HG03175 (cell line): ENCODE data around the gene VPS52.
A peak's percentile ranks its signal among the peaks of the same experiment; 100 is the strongest.
"Not testable (repeated sequence)": the region's sequence is repeated elsewhere in the genome, so short reads cannot be mapped to it uniquely, and the experiment has no call there.

Source experiments
- ATAC-seq: cut with Tn5 transposase; IDR thresholded peaks from one replicate; pipeline ENCODE4 v1.9.1; 2021; ENCODE audit warnings: mild to moderate bottlenecking, moderate library complexity; ENCODE audit not compliant: unreplicated experiment

Gene VPS52

DNA sequence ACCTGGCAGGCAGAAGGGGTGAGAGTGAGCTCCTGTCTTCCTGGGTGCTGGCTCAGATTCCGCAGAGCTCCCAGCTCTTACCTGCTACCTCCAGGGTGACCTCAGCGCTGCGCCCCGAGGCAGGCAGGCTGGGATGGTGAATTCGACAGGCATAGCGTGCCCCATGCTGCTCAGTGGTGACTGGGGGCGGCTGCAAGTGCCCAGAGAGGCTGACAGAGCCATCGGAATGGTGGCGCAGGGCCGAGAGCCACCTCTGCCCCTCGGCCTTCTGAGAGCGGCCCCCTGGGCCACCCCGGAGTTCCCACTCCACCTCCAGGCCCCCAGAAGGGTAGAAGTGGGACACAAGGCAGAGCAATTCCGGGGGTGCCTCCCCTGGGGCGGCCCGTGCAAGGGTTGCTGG, 32.5 kb upstream of the VPS52 start:
- ATAC-seq = no peak

DNA sequence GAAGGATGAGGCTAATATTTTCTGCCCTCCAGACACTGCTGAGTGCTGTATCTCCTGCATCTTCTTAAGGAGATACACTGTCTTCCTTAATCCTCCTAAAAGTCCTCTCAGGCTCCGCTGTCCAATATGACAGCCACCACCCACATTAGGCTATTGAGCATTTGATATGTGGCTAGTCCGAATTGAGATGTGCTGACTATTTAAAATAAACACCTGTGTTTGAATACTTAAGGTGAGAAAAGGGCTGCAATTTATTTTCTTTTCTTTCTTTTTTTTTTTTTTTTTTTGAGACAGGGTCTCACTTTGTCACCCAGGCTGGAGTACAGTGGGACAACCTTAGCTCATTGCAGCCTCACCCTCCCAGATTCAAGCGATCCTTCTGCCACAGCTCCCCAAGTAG, 30.2 kb upstream of the VPS52 start:
- no peak for ATAC-seq

DNA sequence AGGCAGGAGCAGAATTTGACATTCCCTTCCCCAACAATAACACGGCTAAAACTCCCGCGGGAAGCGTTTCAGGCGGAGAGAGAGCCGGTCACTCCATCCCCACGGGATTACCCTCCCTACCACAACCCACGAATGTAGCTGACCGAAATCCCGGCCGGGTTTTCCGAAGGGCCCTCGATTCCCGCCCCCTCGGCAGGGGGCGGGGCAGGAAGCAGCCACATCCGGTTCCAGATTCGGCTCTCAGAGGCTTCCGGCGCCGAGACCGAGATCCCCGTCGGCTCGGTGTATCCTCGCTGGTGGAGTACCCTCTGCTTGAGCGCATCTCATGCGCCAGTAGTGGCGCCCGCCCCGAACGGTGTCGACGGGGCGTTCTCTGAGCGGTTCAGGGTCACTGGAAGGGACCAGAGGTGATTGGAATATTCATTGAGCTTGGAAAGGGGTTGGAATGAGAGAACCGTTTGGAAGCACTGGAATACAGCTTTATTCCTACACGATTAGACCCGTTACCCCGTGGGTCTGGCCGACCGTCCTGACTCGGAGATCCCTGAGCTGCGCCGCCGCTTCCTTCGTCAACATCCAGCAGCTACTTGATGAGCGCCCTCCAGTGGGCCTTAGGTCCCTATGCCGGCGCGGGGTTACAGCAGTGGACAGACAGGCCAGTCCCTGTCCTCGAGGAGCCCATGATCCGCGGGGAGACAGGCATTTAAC, 27.7 kb upstream of the VPS52 start:
- ATAC-seq = peak; percentile 79

DNA sequence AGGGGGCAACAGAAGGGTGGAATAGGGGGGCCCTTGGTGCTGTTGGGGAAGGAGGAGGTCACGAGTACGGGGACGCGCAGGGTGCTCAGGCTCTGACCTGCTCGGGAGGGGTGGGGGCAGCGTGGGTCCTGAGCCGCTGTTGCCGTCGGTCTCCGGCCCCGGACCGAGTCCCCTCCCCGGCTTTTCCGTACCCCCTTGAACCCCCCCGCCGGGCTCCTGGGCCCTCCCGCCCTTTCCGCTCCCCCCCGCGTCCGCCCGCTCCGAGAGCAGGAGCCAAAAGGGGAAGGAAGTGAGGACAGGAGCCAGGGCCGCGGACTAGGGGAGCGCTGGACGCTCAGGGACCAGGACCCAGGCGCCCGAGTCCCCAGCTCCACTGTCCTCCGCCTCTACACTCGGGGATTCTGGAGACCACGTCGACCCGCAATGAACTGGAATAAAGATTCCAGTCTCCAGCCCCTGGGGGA, 27.1 kb upstream of the VPS52 start, which contains the start of gene RGL2:
RGL2 (minus strand) TSS at position 170 of the 464 bp plus-strand sequence. CDS start 332 bp downstream, outside the sequence.
- ATAC-seq = peak; percentile 28

DNA sequence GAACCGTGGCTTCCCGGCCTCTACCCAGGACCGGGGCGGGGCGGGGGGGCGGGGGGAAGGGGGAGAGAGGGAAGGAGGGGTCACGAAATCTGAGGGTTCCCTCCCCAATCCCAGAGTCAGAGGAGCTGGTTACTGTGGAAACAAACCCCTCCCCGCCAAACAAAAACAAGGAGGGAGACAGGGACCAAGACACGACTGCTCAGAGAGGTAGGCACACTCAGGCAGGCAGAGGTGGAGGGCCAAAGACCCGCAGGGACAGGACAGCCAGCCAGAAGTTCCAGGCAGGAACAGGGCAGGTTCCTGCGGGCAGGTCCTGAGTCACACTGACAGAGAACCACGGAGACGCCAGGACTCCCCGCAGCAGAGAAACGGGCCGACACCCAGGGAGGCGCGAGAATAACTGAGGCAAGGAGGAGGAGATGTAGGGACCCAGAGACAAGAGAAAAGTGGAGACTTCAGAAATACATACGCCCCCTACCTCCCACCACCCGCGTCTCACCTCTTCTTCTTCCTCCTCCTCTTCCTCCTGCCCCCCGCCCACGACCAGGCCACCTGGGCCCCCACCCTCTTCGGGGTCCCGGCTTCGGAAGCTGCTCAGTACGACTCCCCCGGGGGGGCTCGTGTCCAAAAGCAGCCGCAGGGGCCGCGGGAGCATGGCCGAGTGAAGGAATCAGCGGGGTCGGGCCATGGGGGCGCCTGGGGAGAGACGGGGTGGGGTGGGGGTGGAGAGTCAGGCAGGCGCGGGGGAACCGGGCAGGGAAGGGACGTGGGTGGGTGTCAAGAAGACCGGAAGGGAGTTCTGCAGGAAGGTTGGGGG, 26.5 kb upstream of the VPS52 start:
- ATAC-seq = no peak

DNA sequence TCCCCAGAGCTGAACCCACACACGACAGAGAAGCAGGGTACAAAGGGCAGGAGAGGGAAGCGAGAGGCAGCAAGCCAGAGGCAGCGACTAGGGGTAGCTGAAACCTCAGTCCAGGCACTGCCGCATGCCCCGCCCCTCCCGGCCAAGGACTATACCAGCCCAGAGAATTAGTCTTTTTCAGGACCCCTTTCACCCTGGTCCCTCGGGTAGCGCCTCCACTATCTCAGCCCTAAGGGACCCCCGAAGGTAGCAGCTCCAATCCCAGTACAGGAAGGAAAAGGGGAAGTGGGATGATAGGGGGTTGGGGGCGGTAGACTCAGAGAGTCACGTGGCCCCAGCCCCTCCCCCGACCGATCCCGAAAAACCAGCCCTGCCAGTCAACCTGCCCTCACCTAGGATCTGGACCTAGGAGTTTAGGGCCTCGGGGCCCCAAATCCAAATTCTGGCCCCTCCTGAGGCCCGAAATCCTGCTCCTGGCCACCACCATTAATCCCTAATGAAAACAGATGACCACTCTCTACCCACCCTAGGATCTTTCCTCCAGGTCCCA, 25.8 kb upstream of the VPS52 start:
- no peak for ATAC-seq

DNA sequence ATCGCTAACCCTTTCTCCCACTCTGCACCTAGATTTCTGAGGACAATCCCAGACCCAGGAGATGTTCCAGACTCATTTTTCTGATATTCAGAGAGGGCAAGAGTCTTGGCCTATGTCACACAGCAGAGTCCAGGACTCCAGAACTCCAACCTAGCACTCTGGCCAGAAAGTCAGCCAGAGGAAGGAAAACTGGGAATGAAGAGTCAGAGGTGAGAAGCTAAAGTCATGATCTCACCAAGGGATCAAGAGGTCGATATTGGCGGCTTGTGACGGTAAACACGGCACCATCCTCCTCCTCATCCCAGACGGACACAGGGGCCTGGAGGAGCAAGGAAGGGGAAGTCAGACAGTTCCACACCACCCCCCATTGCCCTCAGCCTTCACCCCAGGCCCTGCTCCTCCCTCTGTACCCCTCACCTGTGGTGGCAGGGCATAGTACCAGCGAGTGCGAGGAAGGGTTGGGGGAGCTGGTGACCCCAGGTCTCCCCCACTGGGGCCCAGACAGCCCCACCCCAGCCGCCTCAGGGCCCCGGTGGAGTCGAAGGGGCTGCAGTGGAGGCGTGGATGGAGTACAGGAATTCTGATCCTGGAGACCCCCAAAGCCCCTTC, 25.2 kb upstream of the VPS52 start:
- ATAC-seq = no peak

DNA sequence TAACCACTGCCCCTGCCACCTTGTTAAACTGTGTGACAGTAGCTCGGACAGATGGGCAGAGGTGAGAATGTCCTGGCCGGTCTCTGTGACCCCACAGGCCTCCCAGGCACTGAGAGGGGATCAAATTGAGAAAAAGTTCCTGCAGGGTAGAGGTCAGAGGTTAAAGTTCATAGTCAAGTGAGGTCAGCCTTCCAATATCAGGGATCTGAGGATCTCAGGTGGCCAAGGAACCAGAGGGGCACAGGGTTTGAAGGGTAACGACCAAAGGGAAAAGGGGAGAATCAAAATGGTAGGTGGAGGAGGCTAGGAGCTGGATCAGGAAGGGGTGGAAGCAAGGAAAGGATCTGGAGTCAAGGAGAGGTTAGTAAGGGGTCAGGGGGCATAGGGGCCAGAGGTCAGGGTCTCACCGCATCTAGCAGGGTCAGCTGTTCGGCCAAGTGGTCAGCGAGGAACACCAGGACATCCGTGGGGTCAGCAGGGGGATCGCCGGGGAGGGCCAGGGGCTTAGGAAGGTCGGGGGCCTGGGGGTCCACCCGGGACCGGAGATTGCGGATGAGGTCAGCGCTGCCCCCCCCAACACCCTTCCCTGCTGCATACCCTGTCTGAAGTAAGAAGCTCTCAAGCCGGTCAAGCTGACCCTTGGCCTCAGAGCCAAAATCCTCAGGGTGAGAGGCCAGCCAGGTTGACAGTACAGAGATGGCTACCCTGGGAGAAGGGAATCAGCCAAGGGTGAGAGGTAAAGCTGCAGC, 24.1 kb upstream of the VPS52 start:
- ATAC-seq = no peak

DNA sequence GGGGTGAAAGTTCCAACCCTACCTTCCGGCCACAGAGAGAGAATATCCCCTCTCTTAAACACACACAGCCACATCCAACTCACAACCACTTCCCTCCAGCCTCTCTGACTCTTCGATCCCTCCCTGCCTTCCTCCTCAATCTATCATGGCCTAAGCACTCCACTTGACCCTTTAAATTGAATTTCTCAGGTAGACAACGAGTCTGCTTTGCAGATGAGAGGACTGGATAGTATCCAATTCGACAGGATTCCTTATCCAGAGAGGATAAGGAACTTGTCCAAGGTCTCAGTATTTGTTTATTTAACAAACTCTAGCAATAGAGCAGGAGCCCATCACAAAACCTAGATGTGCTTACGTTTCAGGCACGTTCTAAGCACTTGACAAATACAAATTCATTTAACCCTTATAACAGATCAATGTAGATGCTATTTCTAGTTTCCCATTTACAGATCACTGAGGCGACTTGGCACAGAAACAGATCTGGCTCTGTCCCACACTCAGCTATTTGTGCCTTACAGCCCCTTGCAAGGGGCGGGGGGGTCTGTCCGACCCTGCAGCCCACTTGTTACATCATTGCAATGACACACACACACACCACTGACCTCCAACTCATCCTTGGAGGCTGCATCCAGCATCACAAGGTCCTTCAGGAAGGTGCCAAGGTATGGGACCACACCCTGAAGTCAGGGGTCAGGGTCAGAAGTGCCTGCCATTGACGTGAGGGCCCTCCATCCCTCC, 22.6 kb upstream of the VPS52 start:
- ATAC-seq = no peak

DNA sequence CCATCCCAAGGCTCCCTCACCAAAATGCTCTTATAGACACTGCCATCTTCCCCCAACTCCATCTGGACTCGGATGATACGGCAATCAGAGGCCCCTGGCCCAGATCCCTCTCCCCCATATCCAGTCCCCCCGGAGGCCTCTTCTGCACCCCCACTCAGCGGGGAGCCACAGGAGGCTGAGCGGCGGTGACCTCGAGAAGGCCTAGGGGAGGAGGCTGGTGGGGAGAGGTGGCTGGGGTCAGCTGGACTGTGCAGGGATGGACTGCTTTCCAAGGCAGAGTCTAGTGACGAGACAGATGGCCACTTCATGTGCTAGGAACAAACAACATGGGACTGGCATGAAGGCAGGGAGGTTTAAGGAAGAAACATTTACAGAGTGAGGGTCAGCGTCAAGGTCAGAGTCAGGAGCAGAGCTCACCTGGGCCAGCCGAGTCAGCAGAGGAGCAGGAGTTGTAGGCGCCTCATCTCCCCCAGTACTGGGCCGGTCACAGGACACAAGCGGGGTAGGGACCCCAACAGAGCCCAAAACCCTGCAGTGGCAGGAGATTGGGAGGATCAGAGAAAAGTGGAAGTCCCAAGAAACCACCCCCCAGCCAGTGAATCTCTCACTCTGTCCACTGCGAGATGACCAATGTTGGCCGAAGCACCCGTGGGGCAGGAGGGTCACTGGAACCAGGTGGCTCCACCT, 21.5 kb upstream of the VPS52 start:
- no peak for ATAC-seq

DNA sequence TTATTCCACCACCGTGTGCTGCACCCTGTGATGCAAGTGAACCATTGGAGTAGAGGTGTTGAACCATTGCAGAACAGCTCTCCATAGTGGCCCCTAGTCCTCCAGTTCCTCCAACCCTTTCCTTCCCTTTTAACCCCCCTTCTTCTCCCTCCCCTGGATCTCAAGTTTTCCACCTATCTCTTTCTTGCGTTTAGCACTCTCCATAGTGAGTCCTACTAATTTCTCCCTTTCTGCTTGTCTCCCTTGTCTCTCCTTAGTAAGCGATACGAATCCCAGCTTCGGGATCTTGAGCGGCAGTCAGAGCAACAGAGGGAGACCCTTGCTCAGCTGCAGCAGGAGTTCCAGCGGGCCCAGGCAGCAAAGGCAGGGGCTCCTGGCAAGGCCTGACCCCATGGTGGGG, 18.8 kb upstream of the VPS52 start:
- ATAC-seq = no peak

DNA sequence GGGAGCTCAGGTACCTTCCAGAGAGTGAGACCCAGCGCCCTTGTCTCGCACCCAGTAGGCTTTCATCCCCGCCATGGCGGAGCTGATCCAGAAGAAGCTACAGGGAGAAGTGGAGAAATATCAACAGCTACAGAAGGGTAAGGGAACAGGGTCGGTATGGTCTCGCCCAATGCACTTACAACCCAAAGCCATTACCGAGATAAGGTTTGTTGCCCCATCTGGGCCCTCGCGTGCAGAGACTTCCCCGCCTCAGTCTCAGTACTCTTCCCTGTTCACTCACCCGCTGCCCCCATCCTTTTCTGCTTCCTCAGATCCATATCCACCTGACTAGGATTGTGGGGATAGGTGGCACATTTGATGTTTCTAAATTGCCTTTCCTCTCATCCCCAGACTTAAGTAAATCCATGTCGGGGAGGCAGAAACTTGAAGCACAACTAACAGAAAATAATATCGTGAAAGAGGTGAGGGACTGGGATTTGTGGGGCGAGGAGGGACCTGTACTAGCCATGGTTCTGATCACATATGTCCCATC, 18.2 kb upstream of the VPS52 start:
- ATAC-seq = peak; percentile 8

DNA sequence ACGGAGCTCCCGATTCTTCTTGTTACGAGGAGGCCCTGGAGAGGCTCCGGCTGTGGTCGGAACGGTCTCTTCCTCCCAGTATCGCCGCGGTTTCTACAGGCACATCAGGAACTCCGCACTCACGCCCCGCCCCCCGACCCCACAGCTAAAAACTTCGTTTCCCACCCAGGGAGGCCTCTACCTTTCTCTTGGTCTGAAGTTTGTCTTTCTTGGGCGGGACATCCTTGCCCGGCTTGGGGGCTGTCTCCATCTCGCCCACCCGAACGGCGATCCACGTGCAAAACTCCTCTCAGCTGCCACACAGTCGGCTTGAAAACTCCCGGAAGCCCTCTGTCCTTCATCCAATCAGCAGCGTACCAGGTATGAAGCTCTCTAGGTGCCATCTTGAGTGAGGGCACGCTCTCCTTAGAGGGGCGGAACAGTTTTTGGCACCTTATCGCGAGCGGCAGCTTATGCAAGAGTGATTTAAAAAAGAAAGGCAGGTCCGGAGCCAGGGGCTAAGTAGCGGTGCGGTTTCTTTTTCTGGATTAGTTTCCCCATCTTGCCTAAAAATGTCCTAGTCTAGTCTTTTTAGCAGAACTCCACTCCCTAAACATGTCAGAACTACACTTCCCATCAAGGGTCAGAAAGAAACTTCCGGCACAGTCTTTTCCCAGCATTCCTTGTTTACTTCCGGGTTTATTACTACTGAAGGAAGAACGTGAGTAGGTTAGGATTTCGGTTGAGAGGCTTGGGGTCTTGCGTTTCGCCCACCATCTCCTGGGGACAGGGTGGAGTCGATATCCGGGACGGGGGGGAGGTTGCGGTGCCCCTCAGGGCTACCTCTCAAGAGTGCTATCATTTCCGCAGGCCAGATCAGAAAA, 17.5 kb upstream of the VPS52 start, which contains the start of the genes PFDN6 and WDR46:
PFDN6 (plus strand) TSS at position 681 of the 863 bp plus-strand sequence. CDS start 256 bp downstream, outside the sequence.
WDR46 (minus strand) TSS at position 319 of the 863 bp plus-strand sequence; CDS start at position 250, 69 bp downstream.
- ATAC-seq = peak; percentile 88

DNA sequence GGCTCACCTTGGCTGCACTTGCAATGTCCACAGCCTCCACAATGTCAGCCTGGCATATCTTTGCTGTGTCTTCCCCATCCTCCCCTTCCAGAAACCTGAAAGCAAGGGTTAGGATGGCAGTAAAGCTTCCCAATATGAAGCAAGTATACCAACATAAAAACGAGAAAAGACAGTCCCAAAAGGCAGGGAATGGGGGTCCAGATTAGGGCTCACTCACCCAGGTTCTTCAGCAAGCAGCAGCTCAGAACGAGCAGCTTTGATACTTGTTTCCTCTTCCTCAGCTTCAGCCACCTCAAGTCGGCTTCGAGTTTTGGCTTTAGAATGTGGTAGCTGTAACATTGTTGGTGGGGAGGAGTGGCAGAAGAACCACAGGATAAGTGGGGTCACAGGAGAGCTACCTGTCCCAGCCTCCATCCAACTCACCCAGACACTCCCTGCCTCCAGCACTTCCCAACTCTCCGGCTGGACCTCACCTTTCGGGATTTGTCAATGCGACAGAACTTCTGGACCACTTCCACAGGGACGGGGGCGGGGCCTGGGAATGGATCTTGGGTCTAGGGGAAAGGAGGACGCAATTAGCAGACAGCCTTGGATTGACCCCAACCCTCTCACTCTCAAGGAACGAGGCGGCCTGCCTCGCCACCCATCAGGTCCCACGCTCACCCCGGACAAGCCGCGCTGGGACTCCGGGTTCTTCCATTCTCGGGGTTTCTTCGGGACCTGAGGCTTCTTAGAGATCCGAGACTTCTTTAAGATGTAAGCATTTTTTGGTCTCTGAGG, 16.7 kb upstream of the VPS52 start:
- ATAC-seq = no peak

DNA sequence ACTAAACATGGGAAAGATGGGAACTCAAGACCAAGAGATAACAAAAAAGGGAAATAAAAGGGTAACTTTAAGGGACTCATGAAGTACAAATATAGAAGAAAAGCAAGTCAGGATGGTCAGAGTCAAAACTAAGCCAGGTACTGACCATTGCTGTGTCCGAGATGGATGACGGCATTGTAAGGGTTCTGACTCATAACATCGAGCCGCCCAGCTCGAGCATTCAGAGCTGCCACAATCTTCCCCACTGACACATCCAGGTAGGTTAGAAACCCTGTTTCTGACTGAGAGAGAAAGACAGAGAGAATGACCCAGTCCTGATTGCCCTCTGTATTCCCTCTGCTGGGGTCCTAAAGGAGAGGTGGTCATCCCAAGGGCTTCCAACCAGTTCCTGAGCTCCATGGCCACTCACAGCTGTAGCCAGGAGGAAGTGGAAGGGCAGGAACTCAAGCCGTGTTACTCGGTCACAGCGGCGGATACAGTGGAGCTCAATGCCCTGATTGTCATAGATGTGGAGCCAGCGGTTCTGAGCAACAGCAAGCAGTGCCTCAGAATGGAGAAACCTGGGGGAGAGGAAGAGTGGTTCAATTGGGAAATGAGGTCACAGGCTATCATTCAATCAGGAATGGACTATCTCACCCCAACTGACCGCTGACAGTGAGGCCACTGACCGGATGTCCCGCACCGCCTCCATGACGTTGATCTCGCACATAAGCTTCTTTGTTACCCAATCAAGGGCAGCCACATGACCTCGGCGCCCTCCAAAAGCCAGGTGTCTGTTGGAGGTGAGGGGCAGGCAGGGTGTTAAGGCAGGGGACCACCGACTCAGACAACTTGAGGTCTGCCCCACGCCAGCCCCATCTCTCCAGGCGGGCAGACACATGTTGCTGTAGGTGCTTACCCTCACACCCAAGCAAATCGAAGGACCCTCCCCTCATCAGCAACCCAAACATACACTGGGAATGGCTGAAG, 15.6 kb upstream of the VPS52 start:
- no peak for ATAC-seq

DNA sequence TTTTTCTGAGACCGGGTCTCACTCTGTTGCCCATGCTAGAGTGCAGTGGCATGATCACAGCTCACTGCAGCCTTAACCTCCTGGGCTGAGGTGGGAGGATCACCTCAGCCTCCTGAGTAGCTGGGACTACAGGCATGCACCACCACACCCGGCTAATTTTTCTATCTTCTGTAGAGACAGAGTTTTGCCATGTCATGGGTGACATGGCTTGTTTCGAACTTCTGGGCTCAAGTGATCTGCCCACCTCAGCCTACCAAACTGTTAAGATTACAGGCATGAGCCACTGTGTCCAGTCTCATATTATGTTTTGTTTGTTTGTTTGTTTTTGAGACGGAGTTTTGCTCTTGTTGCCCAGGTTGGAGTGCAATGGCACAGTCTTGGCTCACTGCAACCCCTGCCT, 13.5 kb upstream of the VPS52 start:
- not testable (repeated sequence) for ATAC-seq
